Right renal pelvis (tissue), 4 donors: Measurements from ENCODE around the gene LAMTOR4. TPM values are rescaled to one million over a fixed set of nuclear protein-coding genes. Genes with fewer than 3 reads are reported as not detected.
"Not testable (repeated sequence)": the region's sequence is repeated elsewhere in the genome, so short reads cannot be mapped to it uniquely, and the experiment has no call there.

Experiments used
- DNase-seq, 4 donors: peaks; one replicate each; pipeline ENCODE4 v3.0.0-alpha.2; 2013; ENCODE audit warnings: low read depth in 4 of 4, low spot score in 3 of 4, missing footprints in 1 of 4
- polyA plus RNA-seq, 4 donors: library from polyadenylated mRNA; unstranded; fragments of 120-200 nt; gene quantifications; one replicate each; pipeline ENCODE4 v1.2.1, GENCODE V29; 2013; ENCODE audit not compliant: insufficient read length in 4 of 4

LAMTOR4 gene
- polyA plus RNA-seq, 4 donors = 90.5 to 126 (median 97.4) TPM

DNA sequence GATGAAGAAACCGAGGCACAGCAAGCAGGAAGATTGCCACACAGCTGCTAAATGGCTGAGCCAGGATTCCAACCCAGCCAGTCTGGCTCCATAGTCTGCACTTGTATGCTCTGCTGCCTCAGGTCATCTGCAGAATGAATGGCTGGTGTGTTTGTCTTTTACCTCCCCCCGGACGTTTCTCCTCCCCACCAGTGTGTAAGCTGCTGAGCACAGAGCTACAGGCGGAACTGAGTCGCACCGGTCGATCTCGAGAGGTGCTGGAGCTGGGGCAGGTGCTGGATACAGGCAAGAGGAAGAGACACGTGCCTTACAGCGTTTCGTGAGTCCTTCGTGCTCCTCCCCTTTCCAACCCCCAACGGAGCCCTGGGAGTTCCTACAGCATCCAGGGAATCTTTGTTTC is 26.7 kb upstream of the LAMTOR4 start:
- no peak for DNase-seq

DNA sequence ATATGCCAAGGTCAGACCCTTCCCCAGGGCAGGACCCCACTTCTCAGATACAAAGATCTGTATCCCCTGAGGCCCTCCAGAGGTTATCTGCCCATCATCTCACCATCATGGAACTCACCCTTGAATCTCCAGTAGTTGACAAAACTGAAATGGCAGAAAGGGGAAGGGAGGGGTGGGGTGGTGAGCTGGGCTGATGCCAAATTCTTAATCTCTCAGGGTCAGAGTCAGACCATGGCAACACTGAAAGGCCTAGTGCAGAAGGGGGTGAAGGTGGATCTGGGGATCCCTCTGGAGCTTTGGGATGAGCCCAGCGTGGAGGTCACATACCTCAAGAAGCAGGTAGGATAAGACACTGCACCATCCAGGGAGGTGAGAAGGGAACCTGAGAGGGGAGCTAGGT is 26.1 kb upstream of the LAMTOR4 start:
- DNase-seq = no peak

DNA sequence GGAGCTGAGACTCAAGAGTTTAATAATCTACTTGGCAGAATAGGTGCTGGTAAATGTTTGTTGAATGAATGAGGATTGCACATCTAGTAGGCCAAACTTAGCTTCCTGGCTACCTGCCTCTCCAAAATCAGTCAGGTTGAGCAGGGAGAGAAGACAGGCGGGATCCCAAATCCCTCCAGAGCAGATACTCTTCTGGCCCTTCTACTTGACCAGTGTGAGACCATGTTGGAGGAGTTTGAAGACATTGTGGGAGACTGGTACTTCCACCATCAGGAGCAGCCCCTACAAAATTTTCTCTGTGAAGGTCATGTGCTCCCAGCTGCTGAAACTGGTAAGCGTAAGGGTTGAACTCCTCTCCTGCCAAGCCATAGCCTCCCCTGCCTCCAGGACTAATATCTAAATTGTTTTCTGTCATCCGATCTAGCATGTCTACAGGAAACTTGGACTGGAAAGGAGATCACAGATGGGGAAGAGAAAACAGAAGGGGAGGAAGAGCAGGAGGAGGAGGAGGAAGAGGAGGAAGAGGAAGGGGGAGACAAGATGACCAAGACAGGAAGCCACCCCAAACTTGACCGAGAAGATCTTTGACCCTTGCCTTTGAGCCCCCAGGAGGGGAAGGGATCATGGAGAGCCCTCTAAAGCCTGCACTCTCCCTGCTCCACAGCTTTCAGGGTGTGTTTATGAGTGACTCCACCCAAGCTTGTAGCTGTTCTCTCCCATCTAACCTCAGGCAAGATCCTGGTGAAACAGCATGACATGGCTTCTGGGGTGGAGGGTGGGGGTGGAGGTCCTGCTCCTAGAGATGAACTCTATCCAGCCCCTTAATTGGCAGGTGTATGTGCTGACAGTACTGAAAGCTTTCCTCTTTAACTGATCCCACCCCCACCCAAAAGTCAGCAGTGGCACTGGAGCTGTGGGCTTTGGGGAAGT is 24.2 kb upstream of the LAMTOR4 start:
- no peak for DNase-seq

DNA sequence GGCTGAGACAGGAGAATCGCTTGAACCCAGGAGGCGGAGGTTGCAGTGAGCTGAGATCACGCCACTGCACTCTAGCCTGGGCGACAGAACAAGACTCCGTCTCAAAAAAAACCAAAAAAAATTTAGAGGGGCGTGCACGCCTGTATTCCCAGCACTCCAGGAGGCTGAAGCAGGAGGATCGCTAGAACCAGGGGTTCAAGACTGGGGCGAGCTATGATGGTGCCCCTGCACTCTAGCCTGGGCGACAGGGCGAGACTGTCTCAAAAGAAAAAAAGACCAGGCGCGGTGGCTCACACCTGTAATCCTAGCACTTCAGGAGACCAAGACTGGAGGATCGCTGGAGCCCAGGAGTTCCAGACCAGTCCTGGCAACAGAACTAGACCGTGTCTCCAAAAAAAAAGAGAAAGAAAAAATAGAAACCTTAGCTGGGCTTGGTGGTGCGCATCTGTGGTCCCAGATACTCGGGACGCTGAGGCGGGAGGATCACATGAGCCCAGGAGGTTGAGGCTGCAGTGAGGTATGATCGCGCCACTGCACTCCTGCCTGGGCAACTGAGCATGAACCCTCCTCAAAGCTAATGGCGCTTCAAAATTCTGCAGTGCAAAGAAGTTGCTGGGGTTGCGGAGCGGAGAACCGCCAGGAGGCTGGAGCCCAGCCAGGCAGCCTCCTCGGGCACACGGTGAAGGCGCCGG is 22.3 kb upstream of the LAMTOR4 start:
- DNase-seq = no peak

DNA sequence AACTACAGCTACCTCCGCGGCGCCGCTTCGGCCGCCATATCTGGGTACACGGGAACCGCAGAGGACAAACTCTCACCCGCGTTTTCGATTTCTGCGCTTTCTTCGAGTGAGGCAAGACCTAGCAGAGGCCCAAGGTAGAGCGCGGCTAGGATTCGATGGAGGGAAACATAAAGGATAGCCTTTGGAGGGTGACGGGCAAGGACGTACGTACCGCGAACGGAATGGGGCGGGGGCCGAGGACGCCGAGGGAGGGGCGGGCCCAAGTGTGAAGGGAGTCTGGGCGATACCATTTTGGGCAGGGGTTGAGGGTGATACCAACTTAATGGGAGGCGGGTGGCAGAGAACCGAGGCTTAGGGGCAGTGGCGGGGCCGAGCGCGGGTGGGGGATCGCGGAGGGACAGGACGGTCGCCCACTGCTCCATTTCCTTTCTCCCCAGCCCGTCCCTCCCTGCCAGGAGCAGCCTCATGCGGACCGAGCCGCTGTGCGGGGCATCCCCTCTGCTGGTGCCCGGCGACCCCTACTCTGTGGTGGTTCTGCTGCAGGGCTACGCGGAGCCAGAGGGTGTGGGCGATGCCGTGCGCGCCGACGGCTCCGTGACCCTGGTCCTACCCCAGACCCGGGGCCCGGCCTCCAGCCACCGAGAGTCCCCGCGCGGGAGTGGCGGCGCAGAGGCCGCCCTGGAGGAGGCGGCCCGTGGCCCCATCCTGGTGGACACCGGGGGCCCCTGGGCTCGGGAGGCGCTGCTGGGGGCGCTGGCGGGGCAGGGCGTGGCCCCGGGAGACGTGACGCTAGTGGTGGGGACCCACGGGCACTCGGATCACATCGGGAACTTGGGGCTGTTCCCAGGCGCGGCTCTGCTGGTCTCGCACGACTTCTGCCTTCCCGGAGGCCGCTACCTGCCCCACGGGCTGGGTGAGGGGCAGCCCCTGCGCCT is 21.5 kb upstream of the LAMTOR4 start, which contains the start of gene MBLAC1:
Gene MBLAC1, plus strand, starts transcription at position 37 of the 935 bp plus-strand sequence. Its CDS starts 429 bp downstream, at position 466.
- peak; percentile 92 to 95 (median 94) for DNase-seq

DNA sequence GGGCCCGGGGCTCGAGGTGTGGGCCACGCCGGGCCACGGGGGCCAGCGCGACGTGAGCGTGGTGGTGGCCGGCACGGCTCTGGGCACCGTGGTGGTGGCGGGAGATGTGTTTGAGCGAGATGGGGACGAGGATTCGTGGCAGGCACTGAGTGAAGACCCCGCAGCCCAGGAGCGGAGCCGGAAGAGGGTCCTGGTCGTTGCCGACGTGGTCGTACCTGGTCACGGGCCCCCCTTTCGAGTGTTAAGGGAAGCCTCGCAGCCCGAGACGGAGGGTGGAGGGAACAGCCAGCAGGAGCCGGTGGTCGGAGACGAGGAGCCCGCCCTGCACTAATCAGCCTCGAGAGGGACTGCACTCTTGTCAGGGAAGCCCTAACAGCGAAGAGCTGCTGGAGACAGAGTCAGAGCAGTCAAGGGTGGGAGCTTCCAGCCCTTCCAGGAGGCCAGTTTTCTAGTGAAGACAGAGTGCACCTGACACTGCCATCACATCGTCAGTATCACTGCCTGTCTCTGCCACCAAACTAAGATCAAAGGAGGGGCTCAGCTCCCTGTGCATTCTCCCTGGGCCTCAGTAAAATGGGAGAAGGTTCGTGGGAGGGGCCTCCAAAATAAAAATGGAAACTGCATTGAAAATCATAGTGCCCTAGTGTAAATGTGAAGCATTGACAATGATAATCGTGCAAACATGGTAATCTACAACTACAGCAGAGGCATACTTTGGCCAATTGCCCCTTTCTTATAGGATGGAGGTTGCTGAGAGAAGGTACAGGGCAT is 20.7 kb upstream of the LAMTOR4 start:
- no peak for DNase-seq

DNA sequence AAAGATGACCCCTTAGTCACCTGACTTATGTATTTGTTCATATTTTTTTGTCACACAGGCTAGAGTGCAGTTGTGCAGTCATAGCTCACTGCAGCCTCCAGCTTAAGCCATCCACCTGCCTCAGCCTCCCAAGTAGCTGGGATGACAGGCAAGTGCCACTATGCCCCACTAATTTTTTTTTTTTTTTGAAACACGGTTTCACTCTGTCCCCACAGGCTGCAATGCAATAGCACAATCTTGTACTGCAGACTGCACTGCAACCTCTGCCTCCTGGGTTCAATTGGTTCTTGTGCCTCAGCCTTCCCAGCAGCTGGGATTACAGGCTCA is 20.1 kb upstream of the LAMTOR4 start:
- DNase-seq = no peak

DNA sequence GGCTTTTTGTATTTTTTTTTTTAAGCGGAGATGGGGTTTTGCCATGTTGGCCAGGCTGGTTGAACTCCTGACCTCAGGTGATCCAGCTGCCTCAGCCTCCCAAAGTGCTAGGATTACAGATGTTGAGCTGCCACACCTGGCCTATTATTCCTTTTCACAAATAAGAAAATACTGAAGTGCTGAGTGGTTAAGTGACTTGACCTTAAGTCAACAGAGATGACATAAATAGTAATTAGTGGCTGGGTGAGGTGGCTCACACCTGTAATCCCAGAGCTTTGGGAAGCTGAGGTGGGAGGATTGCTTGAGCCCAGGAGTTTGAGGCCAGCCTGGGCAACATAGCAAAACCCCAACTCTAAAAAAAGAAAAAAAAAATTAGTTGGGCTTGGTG is 18.5 kb upstream of the LAMTOR4 start:
- not testable (repeated sequence) for DNase-seq

DNA sequence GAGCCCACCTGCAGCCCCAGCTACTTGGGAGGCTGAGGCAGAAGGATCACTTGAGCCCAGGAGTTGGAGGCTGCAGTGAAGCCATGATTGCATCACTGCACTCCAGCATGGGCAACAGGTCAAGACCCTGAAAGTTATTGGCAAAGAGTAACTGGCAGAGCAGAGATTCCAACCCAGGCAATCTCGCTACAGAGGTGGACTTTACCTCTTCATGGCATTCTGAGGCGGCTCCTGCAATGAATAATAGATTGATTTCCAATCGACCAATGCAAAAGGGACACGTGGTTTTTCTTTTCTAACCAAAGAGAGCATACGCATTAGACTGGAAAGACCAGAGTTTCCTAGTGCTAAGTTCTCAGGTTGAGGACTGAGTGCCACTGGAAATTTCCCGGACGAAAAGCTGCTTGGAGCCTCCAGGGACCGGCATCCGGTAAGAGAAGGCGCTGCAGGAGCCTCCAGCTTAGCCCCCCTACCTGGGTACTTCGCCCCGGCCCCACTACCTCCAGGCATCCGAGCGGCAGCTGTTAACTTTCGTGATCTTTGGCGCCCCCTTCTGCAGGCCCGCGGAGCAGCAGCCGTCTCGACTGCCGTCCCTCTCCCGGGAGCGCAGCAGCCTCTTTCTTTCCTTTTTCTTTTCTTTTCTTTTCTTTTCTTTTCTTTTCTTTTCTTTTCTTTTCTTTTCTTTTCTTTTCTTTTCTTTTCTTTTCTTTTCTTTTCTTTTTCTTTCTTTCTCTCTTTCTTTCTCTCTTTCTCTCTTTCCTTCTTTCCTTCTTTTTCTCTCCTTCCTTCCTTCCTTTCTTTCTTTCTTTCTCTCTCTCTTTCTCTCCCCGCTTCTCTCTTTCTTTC is 17.9 kb upstream of the LAMTOR4 start:
- peak in 2 of 4 donors; percentile 37 to 69 for DNase-seq

DNA sequence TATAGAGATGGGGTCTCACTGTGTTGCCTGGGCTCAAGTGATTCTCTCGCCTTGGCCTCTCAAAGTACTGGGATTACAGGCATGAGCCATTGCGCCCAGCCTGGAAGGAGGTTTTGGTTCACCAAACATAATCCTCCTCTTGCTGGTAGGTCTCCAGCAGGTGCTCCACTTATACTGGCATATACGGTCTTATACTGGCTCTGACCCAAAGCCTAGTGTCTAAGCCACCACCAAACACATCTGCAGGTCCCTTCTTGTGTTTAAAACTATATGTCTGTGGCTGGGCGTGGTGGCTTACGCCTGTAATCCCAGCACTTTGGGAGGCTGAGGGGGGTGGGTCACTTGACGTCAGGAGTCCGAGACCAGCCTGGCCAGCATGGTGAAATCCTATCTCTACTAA is 16.6 kb upstream of the LAMTOR4 start:
- no peak for DNase-seq

DNA sequence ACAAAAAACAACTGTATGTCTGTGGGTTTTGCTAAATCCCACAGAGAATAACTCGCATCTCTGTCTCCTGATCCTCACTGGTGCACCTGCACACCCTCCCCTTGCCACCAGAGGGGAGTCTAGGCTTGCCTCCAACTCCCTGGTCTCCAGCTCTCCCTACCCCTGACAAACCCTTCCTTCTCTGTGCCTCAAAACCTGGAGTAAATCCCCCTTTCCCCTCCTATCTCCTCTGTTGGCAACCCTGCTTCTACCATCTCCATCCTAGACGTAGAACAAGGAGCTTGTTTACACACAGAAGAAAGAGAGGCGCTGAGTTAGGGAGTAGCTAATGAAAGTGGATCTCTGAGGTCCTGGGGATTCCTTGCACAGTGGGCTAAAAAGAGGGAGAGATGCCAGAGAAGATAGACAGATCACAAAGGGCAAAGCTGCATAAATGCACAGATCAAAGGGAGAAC is 16.0 kb upstream of the LAMTOR4 start:
- no peak for DNase-seq

DNA sequence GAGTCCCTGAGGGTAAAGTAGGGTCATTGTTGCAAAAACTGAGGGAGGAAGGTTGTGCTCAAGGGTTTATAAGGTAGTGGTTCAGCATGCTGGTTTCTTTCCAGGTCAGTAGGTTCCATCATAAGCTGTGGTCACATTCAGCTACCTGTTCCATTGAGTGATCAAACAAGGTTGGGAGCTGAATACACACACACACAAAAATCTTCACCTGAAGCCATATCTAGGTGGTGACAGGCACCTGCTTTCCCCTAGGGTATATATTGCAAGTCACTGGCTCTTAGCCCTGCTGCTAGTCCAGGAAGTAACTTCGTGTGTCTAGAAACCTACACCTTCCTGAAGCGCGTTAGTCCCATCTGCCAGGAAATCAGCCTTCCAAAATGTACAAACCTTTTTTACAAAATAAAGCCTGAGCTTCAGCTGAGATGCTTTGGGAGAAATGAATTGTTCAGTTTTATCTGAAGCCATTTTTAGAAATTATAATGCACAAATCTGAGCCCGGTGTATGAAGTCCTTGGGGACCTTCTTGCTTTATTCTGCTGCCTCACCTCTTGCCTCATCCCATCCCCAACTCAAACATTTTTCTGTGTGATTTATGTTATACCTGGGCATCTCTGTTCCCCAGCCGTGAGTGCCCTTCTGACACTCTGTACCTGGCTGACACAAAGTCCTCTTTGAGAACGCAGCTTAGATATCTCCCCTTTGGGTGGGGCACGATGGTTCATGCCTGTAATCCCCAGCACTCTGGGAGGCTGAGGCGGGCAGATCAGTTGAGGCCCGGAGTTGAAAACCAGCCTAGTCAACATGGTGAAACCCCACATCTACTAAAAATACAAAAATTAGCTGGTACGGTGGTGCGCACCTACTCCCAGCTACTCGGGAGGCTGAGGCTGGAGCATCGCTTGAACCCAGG is 10.6 kb upstream of the LAMTOR4 start:
- no peak for DNase-seq

DNA sequence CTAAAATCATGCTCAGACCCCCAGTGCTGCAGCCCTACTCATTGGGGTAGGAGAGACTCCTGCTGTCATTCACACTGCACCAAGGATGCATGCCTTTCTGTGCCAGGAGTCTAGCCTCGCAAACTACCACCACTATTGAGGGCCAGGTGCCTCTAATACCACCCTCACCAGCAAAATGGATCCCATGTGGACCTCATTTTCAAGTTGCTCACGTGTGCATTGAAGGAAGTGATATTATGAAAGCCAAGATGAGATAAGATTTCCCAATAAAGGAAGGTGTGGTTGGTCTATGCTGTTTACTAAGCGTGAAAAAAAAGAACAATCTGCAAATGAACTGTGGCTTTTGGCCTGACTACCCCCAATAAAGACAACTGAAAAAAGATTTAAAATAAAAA is 7.2 kb upstream of the LAMTOR4 start:
- no peak for DNase-seq

DNA sequence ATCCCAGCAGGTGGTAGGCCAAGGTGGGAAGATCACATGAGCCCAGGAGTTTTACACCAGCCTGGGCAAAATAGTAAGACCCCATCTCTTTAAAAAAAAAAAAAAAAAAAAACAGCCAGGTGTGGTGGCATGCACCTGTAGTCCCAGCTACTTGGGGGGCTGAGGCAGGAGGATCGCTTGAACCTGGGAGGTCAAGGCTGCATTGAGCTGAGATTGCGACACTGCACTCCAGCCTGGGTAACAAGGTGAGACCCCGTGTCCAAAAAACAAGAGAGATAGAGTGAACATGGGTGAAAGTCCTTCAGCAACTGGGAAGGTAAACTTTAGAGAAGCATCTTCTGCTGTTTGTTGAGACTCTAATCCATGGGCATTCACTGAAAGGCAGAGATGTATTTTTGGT is 6.3 kb upstream of the LAMTOR4 start:
- no peak for DNase-seq

DNA sequence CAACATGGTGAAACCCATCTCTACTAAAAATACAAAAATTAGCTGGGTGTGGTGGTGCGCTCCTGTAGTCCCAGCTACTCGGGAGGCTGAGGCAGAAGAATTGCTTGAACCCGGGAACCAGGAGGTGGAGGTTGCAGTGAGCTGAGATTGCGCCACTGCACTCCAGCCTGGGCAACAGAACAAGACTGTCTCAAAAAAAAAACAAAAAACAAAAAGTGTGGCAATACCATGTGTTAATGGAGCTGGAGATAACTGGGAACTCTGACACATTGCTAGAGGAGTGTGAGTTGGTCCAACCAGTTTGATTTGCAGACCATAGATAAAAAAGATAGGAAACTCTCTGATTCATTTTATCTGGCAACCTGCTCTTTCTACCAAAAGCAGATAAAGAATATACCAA is 2.4 kb upstream of the LAMTOR4 start:
- DNase-seq = not testable (repeated sequence)

DNA sequence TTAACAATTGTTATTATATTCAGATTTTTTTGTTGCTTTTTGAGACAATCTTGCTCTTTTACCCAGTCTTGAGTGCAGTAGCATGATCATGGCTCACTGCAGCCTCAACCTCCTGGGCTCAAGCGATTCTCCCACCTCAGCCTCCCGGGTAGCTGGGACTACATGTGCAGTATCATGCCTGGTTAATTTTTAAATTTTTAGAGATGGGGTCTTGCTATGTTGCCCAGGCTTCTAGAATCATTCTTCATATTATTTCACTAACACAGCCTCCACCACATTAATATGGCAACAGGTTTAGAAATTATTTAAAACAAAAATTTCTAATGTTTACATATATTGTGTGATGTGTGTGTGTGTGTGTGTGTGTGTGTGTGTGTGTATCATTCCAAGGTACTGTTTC is 1.4 kb upstream of the LAMTOR4 start:
- DNase-seq = no peak

DNA sequence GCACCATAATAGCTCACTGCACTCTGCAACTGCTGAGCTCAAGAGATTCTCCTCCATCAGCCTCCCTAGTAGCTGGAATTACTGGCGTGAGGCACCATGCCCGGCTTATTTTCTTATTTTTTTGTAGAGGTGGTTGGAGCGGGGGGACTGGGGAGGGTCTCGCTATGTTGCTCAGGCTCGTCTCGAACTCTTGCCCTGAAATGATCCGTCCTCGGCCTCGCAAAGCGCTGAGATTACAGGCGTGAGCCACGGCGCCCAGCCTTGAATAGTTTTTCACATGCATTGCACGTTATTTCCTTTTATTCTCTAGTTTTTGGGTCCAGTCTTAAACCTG is 526 bp upstream of the LAMTOR4 start:
- DNase-seq = no peak

DNA sequence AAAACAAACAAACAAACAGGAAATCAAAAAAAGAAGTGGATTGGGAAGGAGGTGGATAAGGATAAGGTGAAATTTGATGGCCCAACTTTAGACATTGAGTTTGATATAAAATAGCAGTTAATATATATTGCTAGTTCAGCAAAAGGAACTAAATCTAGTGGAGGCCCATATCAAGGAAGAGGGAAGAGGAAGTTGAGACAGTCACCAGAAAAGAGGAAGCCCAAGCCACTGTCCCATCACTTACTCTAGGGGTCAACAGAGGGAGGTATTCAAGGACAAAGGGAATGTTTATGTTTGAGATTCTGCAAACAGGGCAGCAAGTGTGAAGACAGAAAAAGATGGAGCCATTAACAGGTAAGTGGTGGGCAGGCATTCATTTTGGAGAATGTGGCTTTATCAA is 3.7 kb downstream of the LAMTOR4 start:
- DNase-seq = no peak
